ENCODE results near the gene CASP8AP2.

DNA sequence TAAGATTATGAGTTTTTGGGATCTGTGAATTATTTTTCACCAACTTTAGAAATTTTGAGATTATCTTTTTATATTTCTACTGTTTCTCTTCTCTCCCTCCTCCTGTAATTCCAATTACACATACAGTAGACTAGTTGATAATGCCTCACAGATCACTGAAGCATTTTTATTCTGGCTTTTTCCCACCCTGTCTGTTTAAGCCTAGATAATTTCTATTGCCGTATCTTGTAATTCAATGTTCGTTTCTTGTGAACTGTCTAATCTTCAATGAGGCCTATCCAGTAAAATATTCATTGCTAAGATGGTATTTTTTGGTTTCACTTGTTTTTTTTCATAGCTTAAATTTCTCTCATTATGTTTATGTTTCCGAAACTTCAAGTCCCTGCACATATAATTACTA lies 22.1 kb upstream of the CASP8AP2 start:
- TF ChIP-seq CTCF (IDR thresholded peaks at IDR 0.05) (no peak), POLR2A (IDR thresholded peaks at IDR 0.05) (no peak), POLR2AphosphoS5 (IDR thresholded peaks at IDR 0.05; ENCODE audit: insufficient read depth in 1 of 2, low read depth in 1 of 2) (no peak)

All from vagina (tissue), 2 donors.